IMR-90 (cell line): ENCODE data around the gene CRIM1. TPM values are rescaled to one million over a fixed set of nuclear protein-coding genes. Genes with fewer than 3 reads are reported as not detected.
A peak's percentile ranks its signal among the peaks of the same experiment; 100 is the strongest.

Experiments
- ATAC-seq: fragments of 200-7000 bp; cut with Tn5 transposase; 2 replicates; pipeline ENCODE4 v1.9.1; 2020; ENCODE audit warnings: low read depth, mild to moderate bottlenecking, moderate library complexity
- BruUV-seq: library from RNA; stranded (reverse); fragments of 400-500 nt; replicated peaks from 2 replicates; lab custom pipeline; 2021; lab: Mats Ljungman, UMichigan
- CTCF ChIA-PET: fragments of 300-600 bp; formaldehyde crosslinking; extraction: SDS; loops from one replicate; lab custom pipeline; 2021; ENCODE audit warnings: antibody characterized with exemption; lab: Yijun Ruan, JAX
- POLR2A ChIA-PET: fragments of 300-600 bp; sonication (Branson Sonifier 250); formaldehyde crosslinking; loops from one replicate; lab custom pipeline; 2022; ENCODE audit warnings: antibody characterized with exemption; ENCODE audit not compliant: unreplicated experiment; lab: Charles Lee
- DNase-seq: peaks from one replicate; pipeline ENCODE4 v3.0.0; 2013
- H2AFZ ChIP-seq: replicated peaks from 2 replicates; pipeline ENCODE3; 2013; ENCODE audit warnings: low read length, mild to moderate bottlenecking; ENCODE audit not compliant: poor library complexity
- H2AK5ac ChIP-seq: 2 replicates; pipeline ENCODE4 v1.6.1; 2013; ENCODE audit warnings: low read depth, low read length, inconsistent platforms
- H2AK9ac ChIP-seq: replicated peaks from 2 replicates; pipeline ENCODE3; 2013; ENCODE audit warnings: mild to moderate bottlenecking, low read depth, low read length, moderate library complexity; ENCODE audit not compliant: poor library complexity
- H2BK120ac ChIP-seq: 2 replicates; pipeline ENCODE4 v1.6.1; 2013; ENCODE audit warnings: low read depth, low read length, inconsistent platforms
- H2BK15ac ChIP-seq: 3 replicates; pipeline ENCODE4 v1.6.1; 2013; ENCODE audit warnings: low read depth, low read length, inconsistent platforms
- H2BK20ac ChIP-seq: 2 replicates; pipeline ENCODE4 v1.6.1; 2013; ENCODE audit warnings: low read depth, mild to moderate bottlenecking, inconsistent platforms, low read length, moderate library complexity
- H2BK5ac ChIP-seq: 2 replicates; pipeline ENCODE4 v1.6.1; 2013; ENCODE audit warnings: mild to moderate bottlenecking, low read depth, low read length, inconsistent platforms; ENCODE audit not compliant: poor library complexity, severe bottlenecking
- H3K14ac ChIP-seq: replicated peaks from 2 replicates; pipeline ENCODE4 v1.6.1; 2013; ENCODE audit warnings: low read depth, low read length, inconsistent platforms
- H3K18ac ChIP-seq: 2 replicates; pipeline ENCODE4 v1.6.1; 2013; ENCODE audit warnings: low read depth, low read length, control low read depth
- H3K23ac ChIP-seq: 2 replicates; pipeline ENCODE4 v1.6.1; 2013; ENCODE audit warnings: low read depth, low read length, inconsistent platforms
- H3K27ac ChIP-seq: 2 replicates; pipeline ENCODE4 v1.5.1; 2013; ENCODE audit warnings: mild to moderate bottlenecking, control low read depth, low read length; ENCODE audit not compliant: insufficient read depth
- H3K27me3 ChIP-seq: 2 replicates; pipeline ENCODE4 v1.6.1; 2013; ENCODE audit warnings: low read length; ENCODE audit not compliant: control insufficient read depth, insufficient read depth
- H3K36me3 ChIP-seq: 2 replicates; pipeline ENCODE4 v1.6.1; 2013; ENCODE audit warnings: low read length, mixed read lengths; ENCODE audit not compliant: control insufficient read depth, insufficient read depth
- H3K4ac ChIP-seq: 2 replicates; pipeline ENCODE4 v1.6.1; 2013; ENCODE audit warnings: low read depth, low read length, inconsistent platforms
- H3K4me1 ChIP-seq: 2 replicates; pipeline ENCODE4 v1.6.1; 2013; ENCODE audit warnings: low read length, mixed read lengths; ENCODE audit not compliant: control insufficient read depth, insufficient read depth
- H3K4me2 ChIP-seq: 2 replicates; pipeline ENCODE4 v1.6.1; 2013; ENCODE audit warnings: low read depth, mild to moderate bottlenecking, control low read depth, low read length, moderate library complexity
- H3K4me3 ChIP-seq: 2 replicates; pipeline ENCODE4 v1.5.1; 2013; ENCODE audit warnings: low read depth, mild to moderate bottlenecking, control low read depth, low read length, moderate library complexity; ENCODE audit not compliant: insufficient read depth
- H3K56ac ChIP-seq: 2 replicates; pipeline ENCODE4 v1.6.1; 2013; ENCODE audit warnings: low read length, inconsistent platforms; ENCODE audit not compliant: insufficient read depth; ENCODE audit errors: extremely low read depth
- H3K79me1 ChIP-seq, 2 experiments: 2 replicates each; pipeline ENCODE4 v1.6.1; 2013; ENCODE audit warnings: low read length in 2 of 2, inconsistent platforms in 1 of 2, low read depth in 1 of 2
- H3K9ac ChIP-seq: 2 replicates; pipeline ENCODE4 v1.6.1; 2013; ENCODE audit warnings: low read depth, low read length, control low read depth
- H3K9me1 ChIP-seq: 2 replicates; pipeline ENCODE4 v1.6.1; 2013; ENCODE audit warnings: low read length, inconsistent platforms; ENCODE audit not compliant: insufficient read depth
- H3K9me3 ChIP-seq: 2 replicates; pipeline ENCODE4 v1.6.1; 2013; ENCODE audit warnings: low read length; ENCODE audit not compliant: control insufficient read depth, insufficient read depth
- H4K20me1 ChIP-seq: 2 replicates; pipeline ENCODE4 v1.6.1; 2013; ENCODE audit warnings: low read length, inconsistent platforms; ENCODE audit not compliant: insufficient read depth
- H4K5ac ChIP-seq: 2 replicates; pipeline ENCODE4 v1.6.1; 2013; ENCODE audit warnings: mild to moderate bottlenecking, low read depth, low read length, control low read depth
- H4K8ac ChIP-seq, 2 experiments: 2 replicates each; pipeline ENCODE4 v1.6.1; 2013; ENCODE audit warnings: low read depth in 2 of 2, low read length in 2 of 2, control low read depth in 1 of 2, inconsistent platforms in 1 of 2
- H4K91ac ChIP-seq: 2 replicates; pipeline ENCODE4 v1.6.1; 2013; ENCODE audit warnings: low read depth, low read length, inconsistent platforms; ENCODE audit not compliant: insufficient read depth
- CEBPB ChIP-seq: IDR thresholded peaks from 2 replicates; pipeline ENCODE4 v1.6.1; 2012; ENCODE audit warnings: low read depth, low read length, improper control_type of control experiment
- MXI1 ChIP-seq: IDR thresholded peaks from 2 replicates; pipeline ENCODE4 v1.6.1; 2012; ENCODE audit warnings: low read depth, mild to moderate bottlenecking, low read length, moderate library complexity, borderline replicate concordance
- RFX5 ChIP-seq: IDR thresholded peaks from 2 replicates; pipeline ENCODE4 v1.8.0; 2012; ENCODE audit warnings: low read depth, mild to moderate bottlenecking, low read length, moderate library complexity
- SMC3 ChIP-seq: fragments of 150-350 bp; IDR thresholded peaks from 2 replicates; pipeline ENCODE4 v1.6.1; 2016; ENCODE audit warnings: low read depth, mild to moderate bottlenecking, antibody characterized with exemption, low read length, moderate library complexity
- WGBS, 2 experiments: methylation state at CpG; one replicate each; pipeline versions ENCODE4 v1.1.5 to v1.1.7; 2013; ENCODE audit warnings: missing lambda C conversion rate in 2 of 2; ENCODE audit not compliant: insufficient read length in 1 of 2; ENCODE audit errors: extremely low coverage in 2 of 2; 5-methylcytosine and 5-hydroxymethylcytosine counted together
- dilution Hi-C: fragments of 300-500 bp; cut with HindIII; formaldehyde crosslinking; loops from one replicate; pipeline ENCODE4 v1.14.3; 2018; ENCODE audit warnings: low sequenced_read_pairs; ENCODE audit not compliant: unreplicated experiment
- in situ Hi-C: fragments of 300-500 bp; cut with MboI; formaldehyde crosslinking; loops from 3 replicates; pipeline ENCODE4 v1.14.3; 2019; ENCODE audit warnings: low sequenced_read_pairs, inconsistent platforms, mixed read lengths
- intact Hi-C: fragments of 100-400 bp; cut with micrococcal nuclease; formaldehyde crosslinking; loops from 2 replicates; pipeline ENCODE4 v1.10.0; 2022
- polyA plus RNA-seq, 3 experiments: library from polyadenylated mRNA; depleted of rRNA; stranded (reverse); fragments of >200 nt; gene quantifications; 2 replicates each; pipeline ENCODE4 v1.2.3, GENCODE V29; 2012; ENCODE audit warnings: low replicate concordance in 1 of 3
- total RNA-seq: library from RNA; depleted of rRNA; stranded (reverse); fragments of >200 nt; gene quantifications from 2 replicates; pipeline ENCODE4 v1.2.3, GENCODE V29; 2012

Gene CRIM1
- total and polyA plus RNA-seq, 2 of the 4 experiments (the other 2 are of a cell fraction), result 285 to 490 TPM

DNA sequence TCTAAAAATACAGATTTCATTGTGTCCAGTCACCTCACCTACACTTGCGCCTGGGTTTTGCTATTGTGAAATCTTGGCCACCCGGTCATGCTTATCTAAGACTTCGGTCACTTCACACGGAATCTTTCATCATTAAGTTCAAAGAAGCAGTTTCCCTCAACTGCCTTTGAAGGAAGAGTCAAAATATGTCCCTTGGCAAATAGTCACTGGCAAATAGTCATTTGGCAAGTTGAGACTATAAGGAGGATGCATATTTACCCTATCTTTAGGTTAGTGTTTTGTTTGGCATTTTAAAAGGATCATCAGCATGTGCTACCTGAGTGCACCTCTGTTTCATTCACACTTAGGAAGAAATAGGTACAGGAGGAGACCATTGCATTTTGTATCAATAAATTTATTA, 146.5 kb downstream of the CRIM1 start:
- peaks cover 6% of the 10 kb centered on the region; the same call in 1 of the 2 replicates for H3K9me1 ChIP-seq
- DNase-seq (no peak), ATAC-seq (no peak)
- CTCF ChIA-PET, result no interaction called here
- intact Hi-C loops (no loop called here), in situ Hi-C loops (no loop called here), dilution Hi-C loops (no loop called here)
- peaks cover 29 to 73% of the 10 kb centered on the region in 2 experiments for H3K79me1 ChIP-seq
- H3K14ac ChIP-seq, result no peak overlapping the region
- no peak overlapping the region for H2BK120ac ChIP-seq
- no peaks in the 10 kb centered on the region for H3K27me3 ChIP-seq
- H4K8ac ChIP-seq, result no peak overlapping the region
- H3K9ac ChIP-seq, result no peak overlapping the region
- no peak overlapping the region for H3K4me2 ChIP-seq
- no peak overlapping the region for H2AFZ ChIP-seq
- POLR2A ChIA-PET, result no interaction called here
- TF ChIP-seq CEBPB, result peak; percentile 85
- no peak for TF ChIP-seq SMC3
- no peak for TF ChIP-seq RFX5
- no peak for TF ChIP-seq MXI1
- no peaks in the 10 kb centered on the region for H4K20me1 ChIP-seq
- H3K4me3 ChIP-seq, result no peak overlapping the region
- 0 out of 2 replicates have a peak overlapping the region, but pooled peaks have one; percentile 8 for H3K4ac ChIP-seq
- no peak overlapping the region for H2AK9ac ChIP-seq
- no peak overlapping the region for H2AK5ac ChIP-seq
- H4K91ac ChIP-seq, result no peak overlapping the region
- peaks cover 40% of the 10 kb centered on the region for H3K36me3 ChIP-seq
- peak overlapping the region; percentile 45 for H2BK5ac ChIP-seq
- peaks cover 6% of the 10 kb centered on the region for H3K4me1 ChIP-seq
- H3K9me3 ChIP-seq, result no peaks in the 10 kb centered on the region
- no peak overlapping the region for H3K18ac ChIP-seq
- no peak overlapping the region for H3K27ac ChIP-seq
- no peak overlapping the region for H3K56ac ChIP-seq
- no peak overlapping the region for H2BK20ac ChIP-seq
- WGBS, 2 experiments, result no CpG with 5 or more reads among the region's 4 CpGs
- H4K5ac ChIP-seq, result no peak overlapping the region
- H2BK15ac ChIP-seq, result no peak overlapping the region
- BruUV-seq, result no TSS peak
- H3K23ac ChIP-seq, result peak overlapping the region; percentile 48; the same call in 1 of the 2 replicates
